HL-60 (cell line): ENCODE measurements around the gene FNDC3B.

Experiments used
- GABPA ChIP-seq: IDR thresholded peaks from 2 replicates; pipeline ENCODE4 v1.6.1; 2012; ENCODE audit warnings: low read depth
- POLR2AphosphoS5 ChIP-seq: IDR thresholded peaks from 2 replicates; pipeline ENCODE4 v1.6.1; 2012; ENCODE audit warnings: low read depth
- SPI1 ChIP-seq: IDR thresholded peaks from 2 replicates; pipeline ENCODE4 v1.6.1; 2012; ENCODE audit warnings: low read depth, mild to moderate bottlenecking, borderline replicate concordance
- TF ChIP-seq, protein P1 (sequence below): IDR thresholded peaks from one replicate; pipeline ENCODE4 v1.5.1; 2011; ENCODE audit warnings: low read length, control low read depth, inconsistent platforms; ENCODE audit not compliant: insufficient read depth

DNA sequence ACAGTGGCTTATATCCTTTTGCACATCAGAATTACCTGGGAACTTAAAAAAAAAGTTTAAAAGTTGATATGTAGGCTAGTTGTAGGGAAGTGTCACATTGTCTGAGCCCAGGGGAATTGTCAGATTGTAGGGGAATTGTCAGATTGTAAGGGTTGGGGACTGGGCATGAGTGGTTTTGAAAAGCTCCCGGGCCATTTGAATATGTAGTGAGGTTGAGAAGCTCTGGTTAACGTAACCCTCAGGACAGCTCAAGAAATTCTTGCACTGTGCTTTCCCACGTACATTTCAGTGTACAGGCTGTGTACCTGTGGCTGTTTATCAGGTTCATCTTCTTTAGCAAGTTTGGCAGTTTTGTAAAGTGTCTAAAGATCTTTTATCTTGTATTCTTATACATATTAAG is 107.0 kb downstream of the FNDC3B start:
- TF ChIP-seq, protein P1, sequence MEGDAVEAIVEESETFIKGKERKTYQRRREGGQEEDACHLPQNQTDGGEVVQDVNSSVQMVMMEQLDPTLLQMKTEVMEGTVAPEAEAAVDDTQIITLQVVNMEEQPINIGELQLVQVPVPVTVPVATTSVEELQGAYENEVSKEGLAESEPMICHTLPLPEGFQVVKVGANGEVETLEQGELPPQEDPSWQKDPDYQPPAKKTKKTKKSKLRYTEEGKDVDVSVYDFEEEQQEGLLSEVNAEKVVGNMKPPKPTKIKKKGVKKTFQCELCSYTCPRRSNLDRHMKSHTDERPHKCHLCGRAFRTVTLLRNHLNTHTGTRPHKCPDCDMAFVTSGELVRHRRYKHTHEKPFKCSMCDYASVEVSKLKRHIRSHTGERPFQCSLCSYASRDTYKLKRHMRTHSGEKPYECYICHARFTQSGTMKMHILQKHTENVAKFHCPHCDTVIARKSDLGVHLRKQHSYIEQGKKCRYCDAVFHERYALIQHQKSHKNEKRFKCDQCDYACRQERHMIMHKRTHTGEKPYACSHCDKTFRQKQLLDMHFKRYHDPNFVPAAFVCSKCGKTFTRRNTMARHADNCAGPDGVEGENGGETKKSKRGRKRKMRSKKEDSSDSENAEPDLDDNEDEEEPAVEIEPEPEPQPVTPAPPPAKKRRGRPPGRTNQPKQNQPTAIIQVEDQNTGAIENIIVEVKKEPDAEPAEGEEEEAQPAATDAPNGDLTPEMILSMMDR = no peak
- TF ChIP-seq SPI1 (no peak), POLR2AphosphoS5 (no peak), GABPA (no peak)
